GM04503 (cell line): ENCODE data around the gene LVRN.

Experiments used
- DNase-seq: peaks from one replicate; pipeline ENCODE4 v3.0.0-alpha.2; 2012; ENCODE audit warnings: low read depth

LVRN gene

GRCh38 chr5:115961381-115962238 lies 665 bp upstream of the LVRN start:
- no peak for DNase-seq

DNA sequence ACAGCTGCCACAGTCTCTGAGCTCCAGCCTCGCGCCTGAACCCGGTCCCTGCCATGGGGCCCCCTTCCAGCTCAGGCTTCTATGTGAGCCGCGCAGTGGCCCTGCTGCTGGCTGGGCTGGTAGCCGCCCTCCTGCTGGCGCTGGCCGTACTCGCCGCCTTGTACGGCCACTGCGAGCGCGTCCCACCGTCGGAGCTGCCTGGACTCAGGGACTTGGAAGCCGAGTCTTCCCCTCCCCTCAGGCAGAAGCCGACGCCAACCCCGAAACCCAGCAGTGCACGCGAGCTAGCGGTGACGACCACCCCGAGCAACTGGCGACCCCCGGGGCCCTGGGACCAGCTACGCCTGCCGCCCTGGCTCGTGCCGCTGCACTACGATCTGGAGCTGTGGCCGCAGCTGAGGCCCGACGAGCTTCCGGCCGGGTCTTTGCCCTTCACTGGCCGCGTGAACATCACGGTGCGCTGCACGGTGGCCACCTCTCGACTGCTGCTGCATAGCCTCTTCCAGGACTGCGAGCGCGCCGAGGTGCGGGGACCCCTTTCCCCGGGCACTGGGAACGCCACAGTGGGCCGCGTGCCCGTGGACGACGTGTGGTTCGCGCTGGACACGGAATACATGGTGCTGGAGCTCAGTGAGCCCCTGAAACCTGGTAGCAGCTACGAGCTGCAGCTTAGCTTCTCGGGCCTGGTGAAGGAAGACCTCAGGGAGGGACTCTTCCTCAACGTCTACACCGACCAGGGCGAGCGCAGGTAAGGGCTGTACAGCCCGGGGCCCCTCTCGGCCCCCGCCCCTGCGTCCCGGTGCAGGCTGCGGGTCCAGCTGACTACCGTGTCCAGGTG lies 509 bp downstream of the LVRN start:
- no peak for DNase-seq

DNA sequence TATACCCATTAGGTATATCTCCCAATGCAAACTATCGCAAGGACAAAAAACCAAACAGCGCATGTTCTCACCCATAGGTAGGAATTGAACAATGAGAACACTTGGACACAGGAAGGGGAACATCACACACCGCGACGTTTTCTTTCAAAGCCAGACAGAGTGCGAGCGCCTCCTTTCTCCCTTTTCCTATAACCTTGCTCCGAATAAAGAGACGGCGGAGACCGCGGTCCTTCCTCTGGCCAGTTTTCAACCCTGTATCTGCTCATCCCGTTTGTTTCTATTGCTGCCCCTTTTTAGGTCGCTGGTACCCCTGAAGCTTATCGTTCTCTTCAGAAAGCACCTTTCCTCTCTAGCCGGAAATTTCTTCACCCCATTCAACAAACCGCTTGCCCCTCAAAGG lies 1.3 kb downstream of the LVRN start:
- DNase-seq, result no peak

GRCh38 chr5:115968770-115969169 lies 6.5 kb downstream of the LVRN start:
- no peak for DNase-seq

DNA sequence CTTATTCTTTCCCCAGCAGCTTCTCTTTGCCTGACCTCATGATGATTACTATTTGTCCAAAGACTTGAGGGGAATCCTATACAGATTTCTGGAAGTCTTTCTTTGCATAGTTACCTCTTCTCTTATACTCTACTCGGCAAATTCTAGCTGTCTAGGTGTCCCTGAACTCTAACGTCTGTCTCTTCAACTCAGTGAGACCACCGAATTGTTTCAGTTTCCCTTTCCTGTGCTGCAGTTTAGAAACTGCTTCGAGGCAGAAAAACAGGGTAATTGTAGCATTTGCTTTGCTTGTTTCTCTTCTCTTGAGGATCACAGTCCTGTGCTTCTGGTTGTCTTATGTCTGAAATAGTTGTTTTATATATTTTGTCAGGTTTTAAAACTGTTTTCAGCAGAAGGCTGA lies 14.8 kb downstream of the LVRN start:
- DNase-seq, result no peak

- peak; percentile 87 for DNase-seq
Measured at GRCh38 chr5:115977988-115978387, 15.7 kb downstream of the LVRN start.

GRCh38 chr5:115978779-115979178 lies 16.5 kb downstream of the LVRN start:
- no peak for DNase-seq

- peak; percentile 89 for DNase-seq
Measured at GRCh38 chr5:115979201-115980041, 17.1 kb downstream of the LVRN start.

DNA sequence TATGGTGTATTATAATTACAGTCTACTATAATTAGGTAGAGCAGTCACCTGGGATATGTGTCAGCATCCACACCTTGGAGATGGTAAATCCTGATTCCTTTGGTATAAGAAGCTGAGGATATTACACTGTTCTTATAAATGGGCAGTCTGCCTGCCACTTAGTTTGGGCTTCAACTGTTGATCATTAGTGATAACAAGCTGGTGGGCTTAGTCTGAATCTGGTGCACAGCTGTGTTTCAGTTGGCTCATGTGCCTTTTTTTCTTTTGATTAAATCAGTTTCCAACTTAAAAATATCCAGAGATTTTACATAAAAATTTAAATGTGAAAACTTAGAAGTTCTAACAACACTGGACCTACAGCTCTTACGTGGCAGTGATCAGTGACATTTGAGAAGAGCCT lies 21.2 kb downstream of the LVRN start:
- DNase-seq, result no peak

GRCh38 chr5:115985802-115986757 lies 23.8 kb downstream of the LVRN start:
- peak; percentile 37 for DNase-seq

DNA sequence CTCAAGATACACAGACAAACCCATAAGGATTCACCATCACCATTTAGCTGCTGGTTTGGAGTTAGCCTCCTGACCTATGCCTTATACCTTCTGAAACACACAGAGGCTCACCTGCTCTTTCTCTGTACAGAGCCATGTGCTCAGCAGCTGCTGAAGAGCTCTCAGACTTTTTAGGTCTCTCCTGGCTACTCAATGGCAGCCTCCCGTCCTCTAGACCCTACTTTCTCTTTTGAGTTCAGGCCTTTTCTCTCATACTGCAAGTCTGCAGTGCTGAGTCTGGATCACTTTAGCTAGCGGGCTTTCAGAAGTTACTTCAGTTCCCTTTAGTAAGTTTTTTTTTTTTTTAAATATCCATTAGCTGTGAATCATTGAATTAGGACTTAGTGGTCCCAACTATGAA lies 25.7 kb downstream of the LVRN start:
- no peak for DNase-seq

DNA sequence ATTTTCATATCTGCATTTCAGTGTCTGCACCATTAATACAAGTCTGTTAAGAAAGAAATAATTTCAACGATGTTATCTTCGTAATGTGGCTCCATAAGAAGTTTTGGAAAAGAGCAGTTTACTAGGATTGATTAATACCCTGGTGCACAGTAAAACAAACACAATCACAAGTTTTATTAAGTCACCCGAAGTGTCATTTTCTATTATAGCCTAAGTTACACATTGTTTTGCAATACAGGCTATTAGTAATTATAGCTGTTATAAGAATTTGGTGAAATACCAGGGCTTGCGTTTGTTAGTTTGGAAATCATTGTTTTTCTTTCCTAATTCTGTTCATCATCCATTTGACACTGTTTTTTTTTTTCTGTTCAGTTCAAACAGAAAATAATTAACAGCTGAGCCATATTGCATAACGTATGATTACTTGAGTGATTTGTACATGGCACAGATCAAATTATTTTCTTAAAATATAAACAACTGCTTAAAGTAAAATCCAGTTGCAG lies 30.6 kb downstream of the LVRN start:
- no peak for DNase-seq

DNA sequence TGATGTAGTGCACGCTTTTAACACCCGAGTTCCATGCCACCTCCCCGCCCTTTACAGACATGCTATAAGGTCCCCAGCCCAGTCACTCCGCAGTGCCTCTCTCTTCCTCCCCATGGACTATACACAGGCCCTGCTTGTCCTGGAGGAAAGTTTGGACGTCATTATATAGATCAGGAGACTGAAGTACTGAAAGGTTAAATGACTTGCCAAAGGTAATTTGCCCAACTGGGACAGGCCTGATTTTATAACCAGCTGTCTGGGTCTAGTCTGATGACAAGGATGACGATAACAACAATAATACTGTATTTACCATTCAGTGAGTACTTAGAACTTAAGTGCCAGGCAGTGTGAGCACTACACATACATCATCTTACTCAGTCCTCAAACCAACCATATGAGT lies 33.1 kb downstream of the LVRN start:
- no peak for DNase-seq

DNA sequence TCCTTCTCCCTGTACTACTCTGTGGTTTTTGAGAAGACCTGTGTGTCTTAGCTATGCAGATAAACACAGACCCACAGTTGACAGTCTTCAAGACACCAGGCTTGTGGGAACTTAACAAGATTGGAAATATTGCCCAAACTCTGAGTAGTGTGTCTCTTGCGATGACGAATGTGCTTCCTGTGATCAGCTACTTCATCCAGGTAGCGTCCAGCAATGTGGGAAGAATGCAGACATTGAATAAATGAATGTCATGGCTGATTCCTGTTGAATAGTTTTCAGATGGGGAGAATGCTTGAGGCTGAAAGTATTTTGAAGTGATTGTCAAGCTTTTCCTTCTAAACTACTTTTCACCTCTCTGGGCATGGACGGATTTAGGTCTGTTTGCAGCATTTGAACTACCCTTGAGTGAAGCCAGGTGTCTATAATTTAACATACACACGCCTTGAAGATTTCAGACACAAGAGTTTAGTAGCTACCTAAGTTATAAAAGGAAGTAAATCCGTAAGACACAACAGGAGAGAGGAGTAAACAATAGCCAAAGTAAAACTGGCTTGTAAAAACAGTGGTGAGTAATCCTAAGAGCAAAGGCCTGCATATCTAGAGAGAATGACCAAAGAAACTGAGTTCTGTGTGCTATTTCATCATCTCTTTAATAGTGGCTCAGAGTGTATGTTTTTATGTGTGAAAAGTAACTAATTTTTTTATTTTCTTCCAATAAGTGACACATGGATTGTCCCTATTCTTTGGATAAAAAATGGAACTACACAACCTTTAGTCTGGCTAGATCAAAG lies 40.0 kb downstream of the LVRN start:
- DNase-seq, result no peak

- no peak for DNase-seq
Measured at GRCh38 chr5:116004248-116004647, 42.0 kb downstream of the LVRN start.

DNA sequence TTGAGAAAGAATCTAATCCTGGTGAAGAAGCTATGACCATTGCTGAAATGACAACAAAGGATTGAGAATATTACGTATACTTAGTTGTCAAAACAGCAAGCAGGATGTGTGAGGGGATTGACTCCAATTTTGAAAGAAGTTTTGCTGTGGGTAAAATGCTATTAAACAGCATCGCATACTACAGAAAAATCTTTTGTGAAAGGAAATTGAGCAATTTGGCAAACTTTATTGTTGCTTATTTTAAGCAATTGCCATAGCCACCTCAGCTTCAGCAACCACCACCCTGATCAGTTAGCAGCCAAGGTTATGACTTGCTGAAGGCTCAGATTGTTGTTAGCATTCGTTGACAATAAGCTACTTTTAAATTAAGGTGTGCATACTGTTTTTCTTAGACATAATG lies 47.5 kb downstream of the LVRN start:
- DNase-seq, result peak; percentile 20

DNA sequence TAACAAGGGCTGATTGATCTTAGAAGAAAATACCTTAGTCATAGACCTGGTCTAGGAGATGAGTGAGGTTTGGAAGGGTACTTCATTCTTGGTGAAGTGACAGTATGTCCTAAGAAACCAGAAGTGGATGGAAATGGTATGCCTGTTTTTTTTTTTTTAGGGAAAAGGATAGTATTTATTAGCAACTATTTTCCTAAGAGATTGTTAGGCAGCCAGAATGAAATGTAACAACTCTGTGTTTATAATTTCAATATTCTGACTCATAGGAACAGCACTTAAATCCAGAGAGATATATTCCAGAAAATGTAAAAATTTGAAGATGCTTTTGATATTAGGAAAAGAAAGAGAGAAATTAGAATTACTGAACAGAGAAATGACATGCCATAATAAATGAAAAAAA lies 48.8 kb downstream of the LVRN start:
- DNase-seq, result peak; percentile 13

- DNase-seq, result no peak
Measured at GRCh38 chr5:116013207-116013785, 51.0 kb downstream of the LVRN start.

DNA sequence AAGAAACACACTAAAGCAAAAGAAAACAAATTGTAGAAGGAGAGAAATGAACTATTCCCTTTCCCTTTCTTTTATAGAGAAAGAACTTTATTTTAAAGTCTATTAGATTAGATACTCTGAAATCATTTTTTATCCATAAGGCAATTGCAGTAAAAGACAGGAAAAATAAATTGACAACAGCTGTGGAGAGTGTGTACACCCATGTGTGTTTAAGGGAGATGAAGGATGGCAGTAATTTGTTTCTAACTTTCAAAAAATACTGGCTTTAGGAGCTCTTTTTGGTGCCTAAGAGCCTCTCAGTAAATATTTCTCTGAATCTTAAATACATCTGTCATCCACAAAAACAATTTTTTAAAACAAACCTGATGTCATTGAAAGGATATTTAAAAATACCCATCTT lies 51.7 kb downstream of the LVRN start:
- DNase-seq, result no peak

GRCh38 chr5:116023619-116024018 lies 61.3 kb downstream of the LVRN start:
- DNase-seq, result no peak
